ENCODE results near the gene PCSK2. TPM values are rescaled to one million over a fixed set of nuclear protein-coding genes. Genes with fewer than 3 reads are reported as not detected.

The PCSK2 gene
- total and polyA plus RNA-seq, 4 donors, result 0.13 to 2.2 TPM; not detected in 2

GRCh38 chr20:17229256-17229655 lies 2.4 kb downstream of the PCSK2 start:
- ATAC-seq (ENCODE audit: low FRiP score), result no peak
- no peaks in the 10 kb centered on the region for H3K36me3 ChIP-seq (ENCODE audit: control insufficient read depth in 1 of 2, insufficient read depth in 2 of 2, low read length in 1 of 2)
- H3K4me1 ChIP-seq (ENCODE audit: control insufficient read depth in 1 of 2, insufficient read depth in 2 of 2, low read length in 2 of 2), result no peaks in the 10 kb centered on the region
- H3K27ac ChIP-seq (ENCODE audit: low read depth in 1 of 2, low read length in 2 of 2), result no peak overlapping the region
- H3K4me3 ChIP-seq (ENCODE audit: low read length in 2 of 2), result no peak overlapping the region
- no peak for DNase-seq
- no peaks in the 10 kb centered on the region for H3K27me3 ChIP-seq (ENCODE audit: control insufficient read depth in 1 of 2, insufficient read depth in 2 of 2, low read length in 1 of 2)
- H3K9me3 ChIP-seq (ENCODE audit: control insufficient read depth, low read length), result no peaks in the 10 kb centered on the region
- intact Hi-C loops (cut with DNase I), result no loop called here
- 27 to 50% methylated on average over 1 of the region's 1 CpG for WGBS, 2 donors

- Histone ChIP-seq H3K27ac (ENCODE audit: low read depth in 1 of 2, low read length in 2 of 2) (no peak overlapping the region), H3K27me3 (ENCODE audit: control insufficient read depth in 1 of 2, insufficient read depth in 2 of 2, low read length in 1 of 2) (no peaks in the 10 kb centered on the region), H3K36me3 (ENCODE audit: control insufficient read depth in 1 of 2, insufficient read depth in 2 of 2, low read length in 1 of 2) (no peaks in the 10 kb centered on the region), H3K4me1 (ENCODE audit: control insufficient read depth in 1 of 2, insufficient read depth in 2 of 2, low read length in 2 of 2) (no peaks in the 10 kb centered on the region), H3K9me3 (ENCODE audit: control insufficient read depth, low read length) (no peaks in the 10 kb centered on the region), H3K4me3 (ENCODE audit: low read length in 2 of 2) (no peak overlapping the region)
- DNase-seq, result no peak
- ATAC-seq (ENCODE audit: low FRiP score), result no peak
- intact Hi-C loops (cut with DNase I), result no loop called here
- WGBS, 2 donors, result 72 to 74% methylated on average over 4 of the region's 4 CpGs
Measured at GRCh38 chr20:17233626-17234025, 6.8 kb downstream of the PCSK2 start.

GRCh38 chr20:17236766-17237165 lies 9.9 kb downstream of the PCSK2 start:
- no peak overlapping the region for H3K27ac ChIP-seq (ENCODE audit: low read depth in 1 of 2, low read length in 2 of 2)
- peaks cover 1% of the 10 kb centered on the region for H3K9me3 ChIP-seq (ENCODE audit: control insufficient read depth, low read length)
- DNase-seq, result no peak
- ATAC-seq (ENCODE audit: low FRiP score), result no peak
- intact Hi-C loops (cut with DNase I), result no loop called here
- no peaks in the 10 kb centered on the region for H3K4me1 ChIP-seq (ENCODE audit: control insufficient read depth in 1 of 2, insufficient read depth in 2 of 2, low read length in 2 of 2)
- no peaks in the 10 kb centered on the region for H3K36me3 ChIP-seq (ENCODE audit: control insufficient read depth in 1 of 2, insufficient read depth in 2 of 2, low read length in 1 of 2)
- no peak overlapping the region for H3K4me3 ChIP-seq (ENCODE audit: low read length in 2 of 2)
- no peaks in the 10 kb centered on the region for H3K27me3 ChIP-seq (ENCODE audit: control insufficient read depth in 1 of 2, insufficient read depth in 2 of 2, low read length in 1 of 2)

GRCh38 chr20:17248224-17248623 lies 21.4 kb downstream of the PCSK2 start:
- H3K36me3 ChIP-seq (ENCODE audit: control insufficient read depth in 1 of 2, insufficient read depth in 2 of 2, low read length in 1 of 2), result no peaks in the 10 kb centered on the region
- H3K9me3 ChIP-seq (ENCODE audit: control insufficient read depth, low read length), result no peaks in the 10 kb centered on the region
- H3K4me1 ChIP-seq (ENCODE audit: control insufficient read depth in 1 of 2, insufficient read depth in 2 of 2, low read length in 2 of 2), result no peaks in the 10 kb centered on the region
- no peak for DNase-seq
- whole genome bisulfite sequencing, 2 donors, result 78 to 80% methylated on average over 3 of the region's 3 CpGs
- intact Hi-C loops (cut with DNase I), result no loop called here
- no peak overlapping the region for H3K4me3 ChIP-seq (ENCODE audit: low read length in 2 of 2)
- ATAC-seq (ENCODE audit: low FRiP score), result no peak
- no peak overlapping the region for H3K27ac ChIP-seq (ENCODE audit: low read depth in 1 of 2, low read length in 2 of 2)
- no peaks in the 10 kb centered on the region for H3K27me3 ChIP-seq (ENCODE audit: control insufficient read depth in 1 of 2, insufficient read depth in 2 of 2, low read length in 1 of 2)

GRCh38 chr20:17262786-17263185 lies 35.9 kb downstream of the PCSK2 start:
- Histone ChIP-seq H3K27me3 (ENCODE audit: control insufficient read depth in 1 of 2, insufficient read depth in 2 of 2, low read length in 1 of 2) (no peaks in the 10 kb centered on the region), H3K36me3 (ENCODE audit: control insufficient read depth in 1 of 2, insufficient read depth in 2 of 2, low read length in 1 of 2) (no peaks in the 10 kb centered on the region), H3K4me3 (ENCODE audit: low read length in 2 of 2) (no peak overlapping the region), H3K9me3 (ENCODE audit: control insufficient read depth, low read length) (no peaks in the 10 kb centered on the region), H3K27ac (ENCODE audit: low read depth in 1 of 2, low read length in 2 of 2) (no peak overlapping the region), H3K4me1 (ENCODE audit: control insufficient read depth in 1 of 2, insufficient read depth in 2 of 2, low read length in 2 of 2) (no peaks in the 10 kb centered on the region)
- DNase-seq, result no peak
- intact Hi-C loops (cut with DNase I), result no loop called here
- no peak for ATAC-seq (ENCODE audit: low FRiP score)
- WGBS, 2 donors, result 23 to 26% methylated on average over 3 of the region's 3 CpGs

- no peak for ATAC-seq (ENCODE audit: low FRiP score)
- intact Hi-C loops (cut with DNase I), result no loop called here
- Histone ChIP-seq H3K9me3 (ENCODE audit: control insufficient read depth, low read length) (no peaks in the 10 kb centered on the region), H3K27me3 (ENCODE audit: control insufficient read depth in 1 of 2, insufficient read depth in 2 of 2, low read length in 1 of 2) (no peaks in the 10 kb centered on the region), H3K36me3 (ENCODE audit: control insufficient read depth in 1 of 2, insufficient read depth in 2 of 2, low read length in 1 of 2) (no peaks in the 10 kb centered on the region), H3K4me1 (ENCODE audit: control insufficient read depth in 1 of 2, insufficient read depth in 2 of 2, low read length in 2 of 2) (no peaks in the 10 kb centered on the region), H3K4me3 (ENCODE audit: low read length in 2 of 2) (no peak overlapping the region), H3K27ac (ENCODE audit: low read depth in 1 of 2, low read length in 2 of 2) (no peak overlapping the region)
- WGBS, 2 donors, result 73 to 76% methylated on average over 3 of the region's 3 CpGs
- DNase-seq, result no peak
Measured at GRCh38 chr20:17273717-17274116, 46.9 kb downstream of the PCSK2 start.

GRCh38 chr20:17276101-17276500 lies 49.3 kb downstream of the PCSK2 start:
- intact Hi-C loops (cut with DNase I), result no loop called here
- ATAC-seq (ENCODE audit: low FRiP score) (no peak), DNase-seq (no peak)
- H3K9me3 ChIP-seq (ENCODE audit: control insufficient read depth, low read length), result no peaks in the 10 kb centered on the region
- H3K4me3 ChIP-seq (ENCODE audit: low read length in 2 of 2), result no peak overlapping the region
- no peaks in the 10 kb centered on the region for H3K27me3 ChIP-seq (ENCODE audit: control insufficient read depth in 1 of 2, insufficient read depth in 2 of 2, low read length in 1 of 2)
- H3K4me1 ChIP-seq (ENCODE audit: control insufficient read depth in 1 of 2, insufficient read depth in 2 of 2, low read length in 2 of 2), result no peaks in the 10 kb centered on the region
- H3K36me3 ChIP-seq (ENCODE audit: control insufficient read depth in 1 of 2, insufficient read depth in 2 of 2, low read length in 1 of 2), result no peaks in the 10 kb centered on the region
- no peak overlapping the region for H3K27ac ChIP-seq (ENCODE audit: low read depth in 1 of 2, low read length in 2 of 2)

- intact Hi-C loops (cut with DNase I), result no loop called here
- Histone ChIP-seq H3K9me3 (ENCODE audit: control insufficient read depth, low read length) (no peaks in the 10 kb centered on the region), H3K27me3 (ENCODE audit: control insufficient read depth in 1 of 2, insufficient read depth in 2 of 2, low read length in 1 of 2) (no peaks in the 10 kb centered on the region), H3K27ac (ENCODE audit: low read depth in 1 of 2, low read length in 2 of 2) (no peak overlapping the region), H3K4me3 (ENCODE audit: low read length in 2 of 2) (no peak overlapping the region), H3K4me1 (ENCODE audit: control insufficient read depth in 1 of 2, insufficient read depth in 2 of 2, low read length in 2 of 2) (no peaks in the 10 kb centered on the region), H3K36me3 (ENCODE audit: control insufficient read depth in 1 of 2, insufficient read depth in 2 of 2, low read length in 1 of 2) (no peaks in the 10 kb centered on the region)
- ATAC-seq (ENCODE audit: low FRiP score), result no peak
- DNase-seq, result no peak
Measured at GRCh38 chr20:17281478-17281877, 54.6 kb downstream of the PCSK2 start.

- no peaks in the 10 kb centered on the region for H3K4me1 ChIP-seq (ENCODE audit: control insufficient read depth in 1 of 2, insufficient read depth in 2 of 2, low read length in 2 of 2)
- no peaks in the 10 kb centered on the region for H3K36me3 ChIP-seq (ENCODE audit: control insufficient read depth in 1 of 2, insufficient read depth in 2 of 2, low read length in 1 of 2)
- no peaks in the 10 kb centered on the region for H3K9me3 ChIP-seq (ENCODE audit: control insufficient read depth, low read length)
- H3K27ac ChIP-seq (ENCODE audit: low read depth in 1 of 2, low read length in 2 of 2), result no peak overlapping the region
- DNase-seq (no peak), ATAC-seq (ENCODE audit: low FRiP score) (no peak)
- no peak overlapping the region for H3K4me3 ChIP-seq (ENCODE audit: low read length in 2 of 2)
- intact Hi-C loops (cut with DNase I), result no loop called here
- H3K27me3 ChIP-seq (ENCODE audit: control insufficient read depth in 1 of 2, insufficient read depth in 2 of 2, low read length in 1 of 2), result no peaks in the 10 kb centered on the region
- WGBS, 2 donors, result 73 to 84% methylated on average over 3 of the region's 3 CpGs
Measured at GRCh38 chr20:17282501-17282900, 55.7 kb downstream of the PCSK2 start.
